Measurements from ENCODE around the gene NTSR1. TPM values are rescaled to one million over a fixed set of nuclear protein-coding genes. Genes with fewer than 3 reads are reported as not detected.

The NTSR1 gene
- total and polyA plus RNA-seq, 11 donors, result 0.01 to 0.32 (median 0.07) TPM; not detected in 7

- H3K27me3 ChIP-seq, result peaks cover 22 to 51% (median 36%) of the 10 kb centered on the region in 9 donors
- intact Hi-C loops (cut with DNase I), result loop anchor here in 1 of 10 donors (5.0 kb wide), 1 partner anchor 60 kb away; no protein-coding TSS in a partner anchor
These were observed 4.0 kb downstream of the NTSR1 start for GRCh38 chr20:62712606-62713005.

GRCh38 chr20:62714006-62714405 is 5.4 kb downstream of the NTSR1 start:
- WGBS, 4 donors, result 89 to 92% (median 91%) methylated on average over 10 of the region's 10 CpGs
- DNase-seq (peak in 1 of 5 donors; percentile 33), ATAC-seq (no peak)
- peaks cover 0 to 16% (median 0%) of the 10 kb centered on the region in 12 donors for H3K4me1 ChIP-seq
- no peaks in the 10 kb centered on the region for H3K9me3 ChIP-seq
- TF ChIP-seq POLR2A (IDR thresholded peaks at IDR 0.05), result no peak
- TF ChIP-seq CTCF (IDR thresholded peaks at IDR 0.05), result no peak
- intact Hi-C loops (cut with DNase I), result loop anchor here in 1 of 10 donors (5.0 kb wide), 1 partner anchor 58 kb away; no protein-coding TSS in a partner anchor
- H3K27me3 ChIP-seq, result peaks cover 8 to 37% (median 23%) of the 10 kb centered on the region in 9 donors
- H3K4me3 ChIP-seq, result no peak overlapping the region
- H3K36me3 ChIP-seq, result no peaks in the 10 kb centered on the region
- peak overlapping the region in 1 of 12 donors; percentile 73 for H3K27ac ChIP-seq

More at GRCh38 chr20:62712606-62713005, 4.0 kb downstream of the NTSR1 start:
- Histone ChIP-seq H3K4me3 (no peak overlapping the region), H3K36me3 (no peaks in the 10 kb centered on the region), H3K9me3 (no peaks in the 10 kb centered on the region), H3K4me1 (peaks cover 0 to 23% (median 0%) of the 10 kb centered on the region in 12 donors), H3K27ac (peak overlapping the region in 1 of 12 donors; percentile 73)
- TF ChIP-seq CTCF (IDR thresholded peaks at IDR 0.05), result no peak
- TF ChIP-seq POLR2A (IDR thresholded peaks at IDR 0.05), result no peak
- 80 to 89% (median 86%) methylated on average over 1 to 8 of the region's 8 CpGs for WGBS, 4 donors
- DNase-seq (peak in 1 of 5 donors; percentile 37), ATAC-seq (no peak)

GRCh38 chr20:62714799-62715198 is 6.2 kb downstream of the NTSR1 start:
- WGBS, 4 donors, result 91 to 94% (median 93%) methylated on average over 6 of the region's 6 CpGs
- peaks cover 0 to 6% (median under 1%) of the 10 kb centered on the region in 12 donors for H3K9me3 ChIP-seq
- H3K4me3 ChIP-seq, result no peak overlapping the region
- no peaks in the 10 kb centered on the region for H3K36me3 ChIP-seq
- ATAC-seq (no peak), DNase-seq (peak in 1 of 5 donors; percentile 1)
- no peak for TF ChIP-seq CTCF (IDR thresholded peaks at IDR 0.05)
- no peak for TF ChIP-seq POLR2A (IDR thresholded peaks at IDR 0.05)
- H3K27me3 ChIP-seq, result peaks cover under 1 to 29% (median 15%) of the 10 kb centered on the region in 9 donors
- peak overlapping the region in 1 of 12 donors; percentile 73 for H3K27ac ChIP-seq
- peaks cover 0 to 12% (median 0%) of the 10 kb centered on the region in 12 donors for H3K4me1 ChIP-seq
- intact Hi-C loops (cut with DNase I), result loop anchor here in 1 of 10 donors (5.0 kb wide), 1 partner anchor 58 kb away; no protein-coding TSS in a partner anchor

GRCh38 chr20:62715201-62715600 is 6.6 kb downstream of the NTSR1 start:
- DNase-seq (peak in 1 of 5 donors; percentile 29), ATAC-seq (no peak)
- TF ChIP-seq CTCF (IDR thresholded peaks at IDR 0.05), result no peak
- H3K4me3 ChIP-seq, result no peak overlapping the region
- peaks cover 0 to 12% (median 0%) of the 10 kb centered on the region in 12 donors for H3K4me1 ChIP-seq
- intact Hi-C loops (cut with DNase I), result no loop called here
- WGBS, 4 donors, result 86 to 90% (median 88%) methylated on average over 10 of the region's 10 CpGs
- H3K27ac ChIP-seq, result peak overlapping the region in 1 of 12 donors; percentile 73
- peaks cover 0 to 10% (median 2%) of the 10 kb centered on the region in 12 donors for H3K9me3 ChIP-seq
- H3K36me3 ChIP-seq, result no peaks in the 10 kb centered on the region
- peaks cover 0 to 25% (median 11%) of the 10 kb centered on the region in 9 donors for H3K27me3 ChIP-seq

All from heart left ventricle (tissue), 16 donors.